HG03135 (cell line): ENCODE results near the gene KCNMA1.
"Not testable (repeated sequence)": the region's sequence is repeated elsewhere in the genome, so short reads cannot be mapped to it uniquely, and the experiment has no call there.

ENCODE experiments used
- ATAC-seq: cut with Tn5 transposase; IDR thresholded peaks from one replicate; pipeline ENCODE4 v1.9.1; 2021; ENCODE audit warnings: mild to moderate bottlenecking, moderate library complexity; ENCODE audit not compliant: unreplicated experiment

KCNMA1 gene

GRCh38 chr10:77403761-77404160 lies 233.8 kb downstream of the KCNMA1 start:
- ATAC-seq: no peak

- no peak for ATAC-seq
These were observed 235.9 kb downstream of the KCNMA1 start for GRCh38 chr10:77401683-77402082.

- no peak for ATAC-seq
These were observed 237.6 kb downstream of the KCNMA1 start for GRCh38 chr10:77400033-77400432.

- no peak for ATAC-seq
These were observed 238.4 kb downstream of the KCNMA1 start for GRCh38 chr10:77398986-77399755.

- no peak for ATAC-seq
These were observed 239.1 kb downstream of the KCNMA1 start for GRCh38 chr10:77398558-77398957.

GRCh38 chr10:77397103-77397502 lies 240.5 kb downstream of the KCNMA1 start:
- ATAC-seq: no peak

- no peak for ATAC-seq
These were observed 241.3 kb downstream of the KCNMA1 start for GRCh38 chr10:77396290-77396689.

- ATAC-seq: no peak
These were observed 243.6 kb downstream of the KCNMA1 start for GRCh38 chr10:77393821-77394501.

- no peak for ATAC-seq
These were observed 244.2 kb downstream of the KCNMA1 start for GRCh38 chr10:77393411-77393810.

- ATAC-seq: no peak
These were observed 244.8 kb downstream of the KCNMA1 start for GRCh38 chr10:77392851-77393250.

- ATAC-seq: no peak
These were observed 245.3 kb downstream of the KCNMA1 start for GRCh38 chr10:77392236-77392721.

- no peak for ATAC-seq
These were observed 245.9 kb downstream of the KCNMA1 start for GRCh38 chr10:77391605-77392235.

GRCh38 chr10:77390481-77390891 lies 247.1 kb downstream of the KCNMA1 start:
- no peak for ATAC-seq

- ATAC-seq: no peak
These were observed 249.0 kb downstream of the KCNMA1 start for GRCh38 chr10:77388571-77389100.

GRCh38 chr10:77387701-77388100 lies 249.9 kb downstream of the KCNMA1 start:
- ATAC-seq: not testable (repeated sequence)

- no peak for ATAC-seq
These were observed 250.4 kb downstream of the KCNMA1 start for GRCh38 chr10:77387247-77387646.

- no peak for ATAC-seq
These were observed 250.8 kb downstream of the KCNMA1 start for GRCh38 chr10:77386838-77387237.

- no peak for ATAC-seq
These were observed 251.2 kb downstream of the KCNMA1 start for GRCh38 chr10:77386365-77386764.

GRCh38 chr10:77385315-77385714 lies 252.3 kb downstream of the KCNMA1 start:
- no peak for ATAC-seq

GRCh38 chr10:77383861-77384553 lies 253.6 kb downstream of the KCNMA1 start:
- no peak for ATAC-seq

GRCh38 chr10:77381750-77382149 lies 255.9 kb downstream of the KCNMA1 start:
- no peak for ATAC-seq
